Measurements from ENCODE around the gene PTPN23. TPM values are rescaled to one million over a fixed set of nuclear protein-coding genes. Genes with fewer than 3 reads are reported as not detected.

PTPN23 gene
- total RNA-seq, 2 experiments from 2014 or later, result 20.7 to 22.6 TPM

DNA sequence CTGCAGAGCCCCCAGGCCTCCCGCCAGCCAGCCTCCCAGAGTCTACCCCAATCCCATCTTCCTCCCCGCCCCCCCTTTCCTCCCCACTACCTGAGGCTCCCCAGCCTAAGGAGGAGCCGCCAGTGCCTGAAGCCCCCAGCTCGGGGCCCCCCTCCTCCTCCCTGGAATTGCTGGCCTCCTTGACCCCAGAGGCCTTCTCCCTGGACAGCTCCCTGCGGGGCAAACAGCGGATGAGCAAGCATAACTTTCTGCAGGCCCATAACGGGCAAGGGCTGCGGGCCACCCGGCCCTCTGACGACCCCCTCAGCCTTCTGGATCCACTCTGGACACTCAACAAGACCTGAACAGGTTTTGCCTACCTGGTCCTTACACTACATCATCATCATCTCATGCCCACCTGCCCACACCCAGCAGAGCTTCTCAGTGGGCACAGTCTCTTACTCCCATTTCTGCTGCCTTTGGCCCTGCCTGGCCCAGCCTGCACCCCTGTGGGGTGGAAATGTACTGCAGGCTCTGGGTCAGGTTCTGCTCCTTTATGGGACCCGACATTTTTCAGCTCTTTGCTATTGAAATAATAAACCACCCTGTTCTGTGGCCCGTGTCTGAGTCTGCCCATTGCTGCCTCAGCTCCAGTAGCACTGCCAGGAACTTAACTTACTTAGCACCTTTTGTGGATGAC is 32.2 kb downstream of the PTPN23 start:
- H3K27ac Mint-ChIP-seq, result peak overlapping the region; percentile 15
- no peak for DNase-seq

GRCh38 chr3:47413751-47414150 is 32.9 kb downstream of the PTPN23 start:
- TF ChIP-seq, protein P1, sequence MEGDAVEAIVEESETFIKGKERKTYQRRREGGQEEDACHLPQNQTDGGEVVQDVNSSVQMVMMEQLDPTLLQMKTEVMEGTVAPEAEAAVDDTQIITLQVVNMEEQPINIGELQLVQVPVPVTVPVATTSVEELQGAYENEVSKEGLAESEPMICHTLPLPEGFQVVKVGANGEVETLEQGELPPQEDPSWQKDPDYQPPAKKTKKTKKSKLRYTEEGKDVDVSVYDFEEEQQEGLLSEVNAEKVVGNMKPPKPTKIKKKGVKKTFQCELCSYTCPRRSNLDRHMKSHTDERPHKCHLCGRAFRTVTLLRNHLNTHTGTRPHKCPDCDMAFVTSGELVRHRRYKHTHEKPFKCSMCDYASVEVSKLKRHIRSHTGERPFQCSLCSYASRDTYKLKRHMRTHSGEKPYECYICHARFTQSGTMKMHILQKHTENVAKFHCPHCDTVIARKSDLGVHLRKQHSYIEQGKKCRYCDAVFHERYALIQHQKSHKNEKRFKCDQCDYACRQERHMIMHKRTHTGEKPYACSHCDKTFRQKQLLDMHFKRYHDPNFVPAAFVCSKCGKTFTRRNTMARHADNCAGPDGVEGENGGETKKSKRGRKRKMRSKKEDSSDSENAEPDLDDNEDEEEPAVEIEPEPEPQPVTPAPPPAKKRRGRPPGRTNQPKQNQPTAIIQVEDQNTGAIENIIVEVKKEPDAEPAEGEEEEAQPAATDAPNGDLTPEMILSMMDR (IDR thresholded peaks at IDR 0.05), result no peak
- intact Hi-C loops (cut with micrococcal nuclease), result no loop called here
- no peak overlapping the region for H3K27ac Mint-ChIP-seq
- H3K27me3 Mint-ChIP-seq, result no peaks in the 10 kb centered on the region
- ChIA-PET POLR2A (interaction anchor here (1.3 kb wide), 1 partner anchor 8 kb away, joined by 5 read pairs; no protein-coding TSS in a partner anchor), CTCF (interaction anchor here (0.6 kb wide), 1 partner anchor 1985 kb away, joined by 3 read pairs; no protein-coding TSS in a partner anchor)
- H3K36me3 Mint-ChIP-seq (ENCODE audit: low read depth), result peaks cover 15% of the 10 kb centered on the region
- H3K9me3 Mint-ChIP-seq, result no peaks in the 10 kb centered on the region
- DNase-seq, result no peak
- ATAC-seq, result no peak
- no peak overlapping the region for H3K4me3 Mint-ChIP-seq
- H3K4me1 Mint-ChIP-seq (ENCODE audit: low read depth), result no peaks in the 10 kb centered on the region

More for the DNA sequence above, 32.2 kb downstream of the PTPN23 start:
- Mint-ChIP-seq H3K36me3 (ENCODE audit: low read depth) (peaks cover 14% of the 10 kb centered on the region), H3K4me3 (no peak overlapping the region), H3K4me1 (ENCODE audit: low read depth) (no peaks in the 10 kb centered on the region), H3K27me3 (no peaks in the 10 kb centered on the region), H3K9me3 (no peaks in the 10 kb centered on the region)
- ATAC-seq, result no peak
- ChIA-PET CTCF (interaction anchor here (0.6 to 3.4 kb wide), 3 partner anchors 8 to 1985 kb away, joined by 3 to 15 read pairs (median 3); no protein-coding TSS in a partner anchor), POLR2A (interaction anchor here (0.8 to 1.3 kb wide), 3 partner anchors 9 to 17 kb away, joined by 3 to 5 read pairs (median 3); no protein-coding TSS in a partner anchor)
- intact Hi-C loops (cut with micrococcal nuclease), result no loop called here
- TF ChIP-seq, protein P1 (IDR thresholded peaks at IDR 0.05), result no peak

DNA sequence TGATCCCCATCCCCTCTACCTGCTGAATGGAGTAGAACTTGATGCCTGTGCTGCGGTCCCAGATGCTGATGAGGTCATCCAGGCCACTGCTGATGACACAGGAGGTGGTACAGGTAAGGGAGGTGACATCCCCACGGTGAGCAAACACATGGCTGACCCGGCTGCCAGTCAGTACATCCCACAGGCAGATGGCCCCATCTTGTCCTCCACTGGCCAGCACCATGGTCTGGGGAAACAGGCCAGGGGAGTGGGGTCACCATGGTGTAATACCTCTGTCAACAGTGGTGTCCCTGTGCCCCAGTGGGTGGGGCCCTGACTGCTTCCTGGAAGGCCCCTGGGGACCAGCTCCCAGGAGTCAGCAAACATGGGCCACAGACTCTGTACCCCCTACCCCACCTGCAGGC is 33.3 kb downstream of the PTPN23 start:
- Mint-ChIP-seq H3K9me3 (no peaks in the 10 kb centered on the region), H3K36me3 (ENCODE audit: low read depth) (peaks cover 19% of the 10 kb centered on the region), H3K27me3 (no peaks in the 10 kb centered on the region), H3K27ac (no peak overlapping the region), H3K4me1 (ENCODE audit: low read depth) (no peaks in the 10 kb centered on the region), H3K4me3 (no peak overlapping the region)
- no peak for ATAC-seq
- ChIA-PET POLR2A (no interaction called here), CTCF (no interaction called here)
- intact Hi-C loops (cut with micrococcal nuclease), result no loop called here
- TF ChIP-seq, protein P1 (IDR thresholded peaks at IDR 0.05), result no peak
- no peak for DNase-seq

DNA sequence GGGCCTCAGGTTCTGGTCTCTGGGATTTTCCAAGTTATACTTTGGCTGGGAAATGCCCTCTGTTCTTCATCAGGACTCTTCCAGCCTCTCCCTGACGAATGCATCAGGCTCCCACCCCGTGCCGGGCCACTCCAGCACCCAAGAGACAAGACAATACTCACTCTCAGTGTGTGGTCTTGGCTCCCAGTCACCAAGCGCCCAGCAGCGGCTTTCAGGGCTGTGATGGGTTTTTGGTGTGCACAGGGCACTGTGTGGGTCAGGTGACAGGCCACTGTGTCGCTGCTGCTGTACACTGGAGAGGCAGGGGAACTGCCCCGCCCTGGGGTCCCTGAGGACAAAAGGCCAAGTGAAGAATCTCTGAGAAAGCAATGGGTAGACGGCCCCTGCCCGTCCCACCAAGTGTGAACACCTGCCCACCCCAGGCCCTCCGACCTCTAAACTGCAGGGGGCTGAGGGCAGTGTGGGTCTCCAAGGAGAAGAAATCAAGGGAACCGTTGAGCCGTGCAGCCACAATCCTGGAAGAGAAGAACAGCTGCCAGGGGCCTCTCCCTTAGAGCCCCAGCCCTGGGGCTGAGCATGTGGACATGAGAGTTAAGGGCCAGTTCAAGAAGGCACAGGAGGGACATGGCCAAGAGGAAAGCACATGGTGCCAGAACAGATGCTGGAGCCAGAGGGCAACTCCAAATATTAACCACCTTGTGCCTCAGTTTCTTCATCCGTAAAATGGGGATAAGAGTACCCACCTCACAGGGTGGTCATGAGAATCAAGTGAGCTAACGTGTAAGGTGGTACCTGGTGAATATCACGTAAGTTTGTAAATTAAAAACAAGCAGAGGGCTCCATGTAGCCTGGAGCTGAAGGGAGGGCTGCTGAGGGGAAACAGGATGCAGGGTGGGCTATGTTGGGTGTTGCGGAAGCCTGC is 34.1 kb downstream of the PTPN23 start:
- peak overlapping the region; percentile 34 for H3K27ac Mint-ChIP-seq
- peaks cover 19% of the 10 kb centered on the region for H3K36me3 Mint-ChIP-seq (ENCODE audit: low read depth)
- no peaks in the 10 kb centered on the region for H3K27me3 Mint-ChIP-seq
- H3K4me3 Mint-ChIP-seq, result no peak overlapping the region
- no peaks in the 10 kb centered on the region for H3K9me3 Mint-ChIP-seq
- DNase-seq (no peak), ATAC-seq (no peak)
- intact Hi-C loops (cut with micrococcal nuclease), result no loop called here
- ChIA-PET CTCF (interaction anchor here (1.3 kb wide), 2 partner anchors 60 to 63 kb away, joined by 3 to 4 read pairs; no protein-coding TSS in a partner anchor), POLR2A (interaction anchor here (0.9 kb wide), 1 partner anchor 10 kb away, joined by 3 read pairs; no protein-coding TSS in a partner anchor)
- H3K4me1 Mint-ChIP-seq (ENCODE audit: low read depth), result no peaks in the 10 kb centered on the region
- TF ChIP-seq, protein P1 (IDR thresholded peaks at IDR 0.05), result no peak
